SH-SY5Y (cell line): Measurements from ENCODE around the gene PPARD.

Source experiments
- GATA2 ChIP-seq: IDR thresholded peaks from 2 replicates; pipeline ENCODE4 v1.6.1; 2011; ENCODE audit warnings: mild to moderate bottlenecking, low read depth, low read length
- GATA3 ChIP-seq: IDR thresholded peaks from 2 replicates; pipeline ENCODE4 v1.6.1; 2011; ENCODE audit warnings: low read depth, mild to moderate bottlenecking, low read length, moderate library complexity

The PPARD gene

GRCh38 chr6:35385457-35386202 is 43.3 kb downstream of the PPARD start:
- no peak for TF ChIP-seq GATA2
- no peak for TF ChIP-seq GATA3

- TF ChIP-seq GATA2 (no peak), GATA3 (no peak)
Measured at GRCh38 chr6:35386989-35387388, 44.6 kb downstream of the PPARD start.

GRCh38 chr6:35388030-35388429 is 45.7 kb downstream of the PPARD start:
- no peak for TF ChIP-seq GATA3
- no peak for TF ChIP-seq GATA2

GRCh38 chr6:35388772-35389352 is 46.5 kb downstream of the PPARD start:
- TF ChIP-seq GATA2 (no peak), GATA3 (no peak)

GRCh38 chr6:35391240-35391968 is 49.0 kb downstream of the PPARD start:
- TF ChIP-seq GATA2, result no peak
- no peak for TF ChIP-seq GATA3

GRCh38 chr6:35392111-35392702 is 49.8 kb downstream of the PPARD start:
- TF ChIP-seq GATA2, result no peak
- TF ChIP-seq GATA3, result no peak

GRCh38 chr6:35392773-35393672 is 50.7 kb downstream of the PPARD start:
- no peak for TF ChIP-seq GATA3
- TF ChIP-seq GATA2, result no peak

- TF ChIP-seq GATA3, result no peak
Measured at GRCh38 chr6:35396991-35397390, 54.6 kb downstream of the PPARD start.

GRCh38 chr6:35397806-35398418 is 55.6 kb downstream of the PPARD start:
- TF ChIP-seq GATA2 (no peak), GATA3 (no peak)

GRCh38 chr6:35398526-35398925 is 56.2 kb downstream of the PPARD start:
- TF ChIP-seq GATA2 (no peak), GATA3 (no peak)

- TF ChIP-seq GATA2 (no peak), GATA3 (no peak)
Measured at GRCh38 chr6:35400111-35400510, 57.8 kb downstream of the PPARD start.

- TF ChIP-seq GATA3, result no peak
- no peak for TF ChIP-seq GATA2
Measured at GRCh38 chr6:35400901-35401311, 58.5 kb downstream of the PPARD start.

GRCh38 chr6:35401514-35401913 is 59.2 kb downstream of the PPARD start:
- TF ChIP-seq GATA3 (no peak), GATA2 (no peak)
